SIG-M5 treated with dmso at 0.1 percent for 504 hours (cell line): ENCODE data around the gene CLEC4G.
"Not testable (repeated sequence)": the region's sequence is repeated elsewhere in the genome, so short reads cannot be mapped to it uniquely, and the experiment has no call there.

ENCODE experiments used
- DNase-seq: peaks from one replicate; lab custom pipeline; 2025; ENCODE audit not compliant: unreplicated experiment; lab: John Stamatoyannopoulos, UW

CLEC4G gene

GRCh38 chr19:7746903-7747884 lies 15.3 kb upstream of the CLEC4G start, which contains the start of gene CD209:
TSS of gene CD209 (minus strand) at chr19:7747534. CDS start at chr19:7747511, 23 bp downstream.
- peak; percentile 37 for DNase-seq

GRCh38 chr19:7746306-7746705 lies 14.4 kb upstream of the CLEC4G start:
- DNase-seq, result not testable (repeated sequence)

- DNase-seq, result no peak
These were observed 13.2 kb upstream of the CLEC4G start for GRCh38 chr19:7744871-7745650.

GRCh38 chr19:7744199-7744786 lies 12.4 kb upstream of the CLEC4G start:
- no peak for DNase-seq

- no peak for DNase-seq
These were observed 11.5 kb upstream of the CLEC4G start for GRCh38 chr19:7743425-7743841.

GRCh38 chr19:7742991-7743390 lies 11.1 kb upstream of the CLEC4G start:
- DNase-seq, result no peak

GRCh38 chr19:7742575-7742974 lies 10.7 kb upstream of the CLEC4G start:
- DNase-seq, result no peak

- DNase-seq, result peak; percentile 15
These were observed 8.8 kb upstream of the CLEC4G start for GRCh38 chr19:7740682-7741054.

- DNase-seq, result no peak
These were observed 8.1 kb upstream of the CLEC4G start for GRCh38 chr19:7739801-7740681.

GRCh38 chr19:7739211-7739755 lies 7.4 kb upstream of the CLEC4G start:
- no peak for DNase-seq

- DNase-seq, result no peak
These were observed 6.1 kb upstream of the CLEC4G start for GRCh38 chr19:7738023-7738422.

GRCh38 chr19:7737215-7737614 lies 5.3 kb upstream of the CLEC4G start:
- no peak for DNase-seq

- DNase-seq, result no peak
These were observed 4.2 kb upstream of the CLEC4G start for GRCh38 chr19:7736148-7736547.

GRCh38 chr19:7734220-7735203 lies 2.6 kb upstream of the CLEC4G start:
- DNase-seq, result peak; percentile 90

GRCh38 chr19:7733376-7733775 lies 1.5 kb upstream of the CLEC4G start:
- DNase-seq, result no peak

GRCh38 chr19:7731615-7732014 lies 295 bp downstream of the CLEC4G start:
- DNase-seq, result no peak

GRCh38 chr19:7731218-7731595 lies 703 bp downstream of the CLEC4G start:
- no peak for DNase-seq

- DNase-seq, result no peak
These were observed 1.4 kb downstream of the CLEC4G start for GRCh38 chr19:7730286-7731217.
